NCI-H2029 treated with DMSO at 0.1 percent for 48 hours (cell line): ENCODE measurements around the gene KIAA0753.
A peak's percentile ranks its signal among the peaks of the same experiment; 100 is the strongest.

Experiments used
- DNase-seq: peaks from one replicate; lab custom pipeline; 2025; lab: John Stamatoyannopoulos, UW

KIAA0753 gene

DNA sequence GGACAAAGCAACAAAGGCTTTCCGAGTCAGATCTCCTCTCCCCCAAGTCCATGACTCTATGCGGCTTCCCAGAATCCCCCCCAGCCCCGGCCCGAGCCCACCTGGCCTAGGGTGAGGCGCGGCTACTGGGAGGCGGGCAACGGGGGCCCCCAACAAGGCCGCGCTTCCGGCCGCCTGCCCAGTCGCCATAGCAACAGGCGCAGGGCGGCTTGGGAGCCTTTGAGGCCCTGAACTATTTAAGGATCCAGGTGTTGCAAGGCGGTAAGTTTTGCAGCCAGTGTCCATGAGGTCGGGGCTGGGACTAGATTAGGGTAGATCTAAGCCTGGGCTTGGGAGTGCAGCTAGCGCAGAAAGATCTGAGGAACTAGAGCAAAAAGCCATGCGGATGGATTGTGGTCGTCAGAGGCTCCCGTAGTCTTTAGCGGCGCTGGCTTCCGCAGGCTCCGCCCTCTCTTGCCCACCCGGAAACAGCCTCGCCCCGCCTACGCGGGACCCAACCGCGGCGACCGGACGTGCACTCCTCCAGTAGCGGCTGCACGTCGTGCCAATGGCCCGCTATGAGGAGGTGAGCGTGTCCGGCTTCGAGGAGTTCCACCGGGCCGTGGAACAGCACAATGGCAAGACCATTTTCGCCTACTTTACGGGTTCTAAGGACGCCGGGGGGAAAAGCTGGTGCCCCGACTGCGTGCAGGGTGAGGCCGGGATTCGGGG lies at the start of gene KIAA0753, which contains the start of gene TXNDC17:
KIAA0753 (minus strand) TSS at position 176 of the 711 bp plus-strand sequence. CDS start 5,608 bp downstream, outside the sequence.
TXNDC17 (plus strand) TSS at position 525 of the 711 bp plus-strand sequence; CDS start at position 548, 23 bp downstream.
- peak; percentile 20 for DNase-seq

DNA sequence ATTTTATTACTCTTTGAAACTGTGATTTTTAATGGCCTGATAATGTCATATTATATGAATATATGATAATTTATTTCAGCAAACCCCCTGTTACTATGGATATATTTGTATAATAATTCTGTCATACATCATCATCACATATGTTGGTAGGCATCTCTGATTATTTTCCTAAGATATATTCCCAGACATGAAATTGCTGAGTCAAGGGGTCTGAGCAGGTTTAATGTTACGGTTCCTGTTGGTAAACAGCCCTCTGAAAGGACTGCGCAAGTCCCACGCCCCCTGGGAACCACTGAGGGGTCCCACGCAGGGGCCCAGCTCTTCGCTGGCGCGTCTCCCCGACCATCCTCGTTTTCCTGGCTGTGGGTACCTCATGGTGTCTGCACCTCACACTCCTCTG lies 48.4 kb upstream of the KIAA0753 start:
- no peak for DNase-seq

DNA sequence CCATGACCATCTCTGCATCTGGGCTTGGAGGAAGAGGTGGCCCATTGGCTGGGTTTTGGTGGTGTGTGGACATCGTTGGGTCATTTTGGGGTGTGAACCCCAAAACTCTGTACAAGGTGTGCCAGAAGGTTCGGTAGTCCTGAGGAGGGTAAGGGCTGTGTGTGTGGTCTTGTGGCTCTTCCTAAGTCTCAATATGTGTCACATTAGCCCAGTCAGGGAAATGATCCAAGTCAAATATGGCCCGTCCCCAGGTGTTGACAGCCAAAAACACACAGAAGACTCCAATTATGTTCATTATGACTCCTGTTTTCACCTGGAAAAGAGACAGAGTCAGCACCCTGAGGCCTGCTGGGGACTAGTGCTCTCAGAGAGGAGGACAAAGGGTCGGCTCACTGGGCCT lies 45.5 kb upstream of the KIAA0753 start:
- DNase-seq: no peak

DNA sequence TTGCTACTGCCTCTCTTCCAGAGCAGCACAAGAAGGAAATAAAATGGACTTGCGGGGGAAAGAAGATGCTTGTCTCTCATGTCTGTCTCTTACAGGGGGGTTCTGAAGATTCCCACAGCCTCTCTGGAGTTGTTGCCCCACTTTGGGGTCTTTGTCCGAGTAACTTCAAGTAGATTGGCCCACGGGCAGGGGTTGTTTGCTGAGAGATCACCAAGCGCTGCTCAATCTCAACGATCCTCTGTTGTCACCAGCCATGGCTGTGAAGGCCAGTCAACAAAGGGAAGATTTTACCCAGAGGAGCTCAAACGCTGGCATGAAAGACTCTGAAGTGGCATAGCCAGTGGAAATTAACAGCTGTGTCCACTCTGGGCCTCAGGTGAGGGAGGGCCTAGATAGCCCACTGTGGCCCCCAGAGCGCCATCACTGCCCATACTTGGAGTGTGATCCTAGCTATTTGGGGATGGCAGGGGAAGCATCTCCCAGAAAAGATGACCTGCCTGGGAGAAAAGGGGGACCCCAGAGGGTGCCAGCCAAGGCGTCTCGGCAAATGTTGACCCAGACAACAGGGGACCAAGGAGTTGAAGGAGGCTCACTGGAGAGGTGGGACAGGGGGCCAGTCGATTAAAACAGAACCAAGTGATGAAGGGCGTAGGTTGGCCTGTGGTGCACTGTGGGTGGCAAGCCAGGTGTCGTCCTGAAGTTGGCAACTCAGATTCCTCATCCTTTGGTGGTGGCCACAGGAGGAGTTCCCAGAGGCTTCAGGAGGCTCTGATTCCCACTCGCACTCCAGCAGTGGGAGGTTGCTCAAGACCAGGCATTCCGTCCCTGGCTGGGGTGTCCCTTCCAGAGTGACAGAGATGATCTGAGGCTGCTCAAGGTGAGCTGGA lies 44.6 kb upstream of the KIAA0753 start:
- no peak for DNase-seq

DNA sequence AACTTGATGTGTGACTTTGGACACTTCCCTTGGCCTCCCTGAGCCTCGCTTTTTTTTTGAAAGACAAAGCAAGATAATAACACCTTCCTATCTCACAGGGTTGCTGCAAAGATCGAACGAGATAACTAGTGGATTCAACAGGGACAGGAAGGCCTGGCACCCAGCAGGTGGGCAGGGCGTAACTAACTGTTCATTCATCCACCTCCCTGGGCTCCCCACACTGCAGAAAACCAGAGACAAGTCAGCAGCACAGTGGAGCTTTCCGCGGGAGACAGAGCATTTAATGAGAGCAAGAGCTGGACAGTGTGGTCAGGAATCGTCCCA lies 43.9 kb upstream of the KIAA0753 start:
- no peak for DNase-seq

DNA sequence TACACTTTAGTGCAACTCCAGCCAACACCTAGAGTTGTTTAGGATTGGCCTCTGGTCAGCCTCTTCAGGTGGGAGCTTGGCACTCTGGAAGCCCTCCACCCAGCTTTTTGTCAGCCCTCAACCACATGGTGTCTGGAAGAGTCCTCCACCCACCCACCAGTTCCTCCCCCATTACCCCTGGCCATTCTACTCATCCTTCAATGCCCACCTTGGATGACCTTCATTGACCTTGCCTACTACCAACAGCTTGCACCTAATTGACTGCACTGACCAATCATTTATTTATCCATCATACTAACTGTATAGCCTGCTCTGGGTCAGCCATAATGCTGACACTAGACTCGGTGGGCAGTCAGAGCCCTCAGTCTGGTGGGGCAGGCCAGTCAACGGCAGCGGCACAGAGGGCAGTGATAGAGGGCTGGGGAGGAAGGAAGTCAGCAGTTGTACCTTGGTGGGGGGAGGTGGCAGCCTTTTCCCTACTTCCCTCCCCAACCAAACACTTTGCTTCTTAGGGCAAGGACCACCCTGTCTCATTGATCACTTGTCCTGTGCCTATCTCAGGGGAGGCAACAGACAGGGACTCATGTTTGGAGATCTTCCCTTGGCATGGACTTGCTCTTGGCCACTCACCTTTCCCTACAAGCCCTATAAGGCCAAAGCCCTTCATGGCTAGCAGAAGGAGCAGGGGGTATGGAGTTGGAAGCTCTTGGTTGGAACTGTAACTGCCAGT lies 43.4 kb upstream of the KIAA0753 start:
- DNase-seq: no peak

DNA sequence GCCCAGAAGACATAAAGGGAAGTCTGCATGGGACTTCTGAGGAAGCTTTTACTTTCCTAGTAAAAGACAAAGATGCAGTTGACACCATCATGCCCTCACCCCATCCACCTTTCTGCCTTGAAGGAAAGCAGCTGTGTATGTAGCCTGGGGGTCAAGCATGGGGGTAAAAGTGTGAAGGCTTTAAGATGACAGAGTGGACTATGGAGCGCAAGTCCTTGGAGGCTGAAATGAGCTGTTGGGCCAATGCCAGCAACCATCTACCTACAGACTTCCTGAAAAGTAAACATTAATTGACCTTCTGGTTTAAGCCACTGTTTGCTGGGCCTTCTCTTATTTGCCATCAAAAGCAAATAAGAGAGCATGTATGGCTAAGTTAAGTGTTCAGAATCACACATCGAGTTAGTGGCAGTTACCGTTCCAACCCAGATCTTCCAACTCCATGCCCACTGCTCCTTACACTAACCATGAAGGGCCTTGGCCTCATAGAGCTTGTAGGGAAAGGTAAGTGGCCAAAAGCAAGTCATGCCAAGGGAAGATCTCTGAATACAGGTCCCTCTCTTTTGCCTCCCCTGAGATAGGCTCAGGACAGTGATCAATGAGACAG lies 42.7 kb upstream of the KIAA0753 start:
- no peak for DNase-seq

DNA sequence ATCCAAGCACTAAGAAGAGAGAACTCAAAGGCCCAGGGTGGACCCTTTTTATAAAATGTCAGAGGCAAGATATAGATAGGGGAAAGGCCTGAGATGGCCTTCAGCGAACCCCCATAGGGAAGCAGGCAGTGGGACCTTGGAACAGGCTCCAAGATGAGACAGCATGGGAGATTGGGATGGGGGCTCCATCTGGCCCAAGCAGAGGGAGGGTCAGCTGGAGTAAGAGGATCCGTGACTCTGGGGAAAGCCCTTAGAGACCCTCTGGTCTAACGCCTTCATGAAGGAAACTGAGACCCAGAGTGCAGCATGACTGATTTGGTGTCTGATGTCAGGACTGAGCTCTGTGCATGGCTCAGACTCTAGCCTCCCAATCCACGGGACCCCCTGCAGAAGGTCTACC lies 41.8 kb upstream of the KIAA0753 start:
- no peak for DNase-seq

DNA sequence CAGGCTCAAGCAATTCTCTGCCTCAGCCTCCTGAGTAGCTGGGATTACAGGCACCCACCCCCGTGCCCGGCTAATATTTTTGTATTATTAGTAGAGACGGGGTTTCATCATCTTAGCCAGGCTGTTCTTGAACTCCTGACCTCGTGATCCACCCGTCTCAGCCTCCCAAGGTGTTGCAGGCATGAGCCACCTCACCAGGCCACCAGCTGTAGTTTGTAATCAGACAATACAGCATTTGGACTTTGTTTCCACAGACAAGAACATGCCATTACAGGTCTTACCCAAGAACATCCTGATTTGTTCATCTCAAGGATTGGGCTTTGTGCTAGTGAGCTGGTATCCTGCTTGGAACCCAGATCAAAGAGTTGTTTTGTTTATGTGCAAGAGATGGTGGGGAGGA lies 41.2 kb upstream of the KIAA0753 start:
- no peak for DNase-seq

DNA sequence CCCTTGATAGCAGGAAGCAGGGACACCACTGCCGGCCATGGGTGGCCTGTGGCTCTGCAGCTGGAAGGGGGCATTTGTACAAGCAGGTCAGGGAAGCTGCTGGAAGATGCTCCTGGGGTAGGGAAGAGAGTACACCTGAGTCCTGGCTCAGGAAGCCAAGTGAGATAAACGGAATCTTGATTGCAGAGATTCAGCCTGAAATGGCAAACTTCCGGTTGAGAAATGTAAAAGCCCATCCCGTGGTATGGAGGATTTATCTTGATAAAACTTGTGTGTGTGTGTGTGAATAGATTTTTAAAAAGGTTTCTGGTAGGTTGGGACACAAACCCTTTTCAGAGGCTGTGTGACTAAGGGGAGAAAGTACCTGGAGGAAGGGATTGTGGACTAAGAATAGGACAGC lies 40.7 kb upstream of the KIAA0753 start:
- no peak for DNase-seq

DNA sequence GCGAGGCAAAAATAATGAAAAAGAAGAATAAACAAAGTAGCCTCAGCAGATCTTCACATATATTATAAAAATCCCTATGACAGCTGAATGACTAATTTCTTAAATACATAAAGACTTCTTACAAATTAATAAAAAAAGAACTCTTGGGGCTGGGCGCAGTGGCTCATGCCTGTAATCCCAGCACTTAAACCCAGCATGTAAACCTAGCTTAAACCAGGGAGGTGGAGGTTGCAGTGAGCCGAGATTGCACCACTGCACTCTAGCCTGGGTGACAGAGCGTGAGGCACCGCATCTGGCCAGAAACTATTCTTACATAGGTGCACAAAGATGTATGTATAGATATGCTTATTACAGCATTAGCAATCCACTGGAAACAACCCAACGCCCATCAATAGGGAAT lies 38.7 kb upstream of the KIAA0753 start:
- no peak for DNase-seq

DNA sequence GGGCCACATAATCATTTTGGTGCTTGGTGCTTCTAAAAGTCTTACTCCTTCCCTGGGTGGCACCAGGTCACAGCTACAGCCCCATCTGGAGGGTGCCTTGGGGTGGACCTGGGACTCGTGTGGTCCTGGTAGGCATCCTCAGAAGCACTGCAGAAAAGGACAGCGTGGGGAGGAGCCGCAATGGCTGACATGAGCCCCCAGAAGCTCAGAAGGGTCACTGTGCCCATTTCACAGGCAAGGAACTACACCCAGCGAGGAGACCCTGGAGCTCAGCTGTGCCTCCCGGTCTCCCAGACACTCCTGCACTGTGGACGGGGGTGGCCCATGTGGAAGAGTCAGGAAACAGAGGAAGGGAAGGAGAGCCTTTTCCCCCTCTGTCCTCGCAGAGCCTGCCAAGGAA lies 37.4 kb upstream of the KIAA0753 start:
- no peak for DNase-seq

DNA sequence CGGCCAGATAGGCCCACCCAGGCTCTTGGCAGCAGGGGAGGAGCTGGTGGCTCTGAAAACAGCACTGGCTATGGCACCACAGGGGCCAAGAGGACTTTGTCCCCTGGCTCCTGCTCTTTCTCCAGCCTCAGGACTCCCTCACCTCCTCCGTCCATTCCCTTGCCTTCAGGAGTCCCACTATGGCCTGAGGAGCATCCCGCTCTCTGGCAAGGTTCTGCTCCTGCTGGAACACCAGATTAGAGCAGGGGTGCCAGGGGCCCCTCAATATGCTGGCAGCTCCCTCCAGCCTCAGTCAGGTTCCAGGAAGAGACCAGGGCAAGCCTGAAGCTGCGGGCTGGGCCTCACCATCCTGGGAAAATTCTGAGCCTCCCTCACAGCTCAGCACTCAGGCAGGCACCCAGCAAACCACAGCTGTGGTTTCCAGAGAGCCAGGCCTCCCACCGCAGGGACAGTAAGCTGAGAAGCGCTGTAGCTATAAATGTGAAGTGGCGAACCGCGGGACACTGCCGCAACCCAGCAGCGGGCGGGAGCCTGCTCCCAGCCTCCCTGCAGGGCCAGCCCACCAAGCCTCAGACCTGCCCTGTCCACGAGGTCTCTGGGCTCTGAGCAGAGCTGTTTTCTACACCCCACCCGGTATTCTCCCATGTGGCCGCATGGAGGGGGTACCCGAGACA lies 36.8 kb upstream of the KIAA0753 start:
- DNase-seq: no peak

DNA sequence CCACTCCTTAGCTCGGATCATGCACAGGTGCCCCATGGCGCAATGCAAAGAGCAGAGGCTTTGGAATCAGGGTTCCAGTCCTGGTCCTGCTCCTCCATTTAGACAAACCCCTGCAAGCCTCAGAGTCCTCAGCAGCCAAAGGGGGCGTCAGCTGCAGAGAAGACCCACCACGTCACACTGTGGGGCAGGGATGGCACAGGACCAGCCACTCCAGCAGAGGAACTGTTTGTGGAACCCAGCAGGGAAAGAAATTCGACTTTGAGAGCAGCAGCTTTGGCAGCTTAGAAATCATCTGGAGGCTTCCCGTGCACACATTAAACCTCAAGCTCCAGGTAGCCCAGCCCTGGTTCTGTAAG lies 36.3 kb upstream of the KIAA0753 start:
- no peak for DNase-seq

DNA sequence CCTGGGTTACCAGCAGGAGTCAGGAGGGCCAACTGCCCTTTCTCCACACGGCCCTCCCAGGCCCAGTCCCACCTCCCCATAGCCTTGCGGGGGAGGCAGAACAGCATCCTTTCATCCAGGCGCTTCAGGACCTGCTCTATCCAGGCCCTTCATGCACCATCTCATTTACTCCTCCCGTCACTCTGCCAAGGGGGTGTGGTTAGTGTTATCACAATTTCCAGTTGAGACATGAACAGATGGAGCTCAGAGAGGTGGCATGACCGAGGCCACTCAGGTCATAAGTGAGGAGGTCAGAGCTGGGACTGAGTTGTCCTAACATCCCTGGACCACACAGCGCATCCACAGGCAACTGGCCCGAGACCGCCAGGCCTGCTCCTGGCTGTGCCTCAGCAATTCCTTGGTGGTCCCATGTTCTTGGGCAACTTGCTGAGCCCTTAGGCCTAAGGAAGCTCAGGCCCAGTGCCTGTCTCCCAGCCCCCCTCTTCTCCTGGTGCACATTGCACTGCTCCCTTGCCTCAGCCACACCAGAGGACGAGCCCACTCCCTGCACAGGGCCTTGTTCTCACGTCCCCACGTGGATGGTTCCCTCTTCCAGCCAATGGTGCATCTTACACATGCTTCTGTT lies 34.8 kb upstream of the KIAA0753 start:
- DNase-seq: no peak

DNA sequence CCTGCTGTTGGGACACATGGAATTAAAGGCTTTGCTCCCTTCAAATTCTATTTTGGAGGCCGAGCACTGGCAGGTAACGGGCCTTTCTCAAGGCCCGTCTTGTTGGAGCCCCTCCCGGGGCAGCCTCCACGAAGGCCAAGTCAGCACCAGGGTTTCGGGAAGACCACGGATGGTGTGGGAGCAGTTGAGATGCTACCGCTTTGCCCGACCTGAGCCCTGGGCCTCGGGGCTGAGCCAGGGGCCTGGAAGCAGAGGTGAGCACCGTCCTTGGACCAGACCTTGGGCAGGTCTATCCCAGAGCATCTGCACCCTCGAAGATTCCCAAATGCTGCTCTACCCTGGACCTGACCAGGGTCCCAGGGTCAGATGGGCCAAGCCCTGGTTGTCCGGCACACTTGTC lies 34.1 kb upstream of the KIAA0753 start:
- no peak for DNase-seq

DNA sequence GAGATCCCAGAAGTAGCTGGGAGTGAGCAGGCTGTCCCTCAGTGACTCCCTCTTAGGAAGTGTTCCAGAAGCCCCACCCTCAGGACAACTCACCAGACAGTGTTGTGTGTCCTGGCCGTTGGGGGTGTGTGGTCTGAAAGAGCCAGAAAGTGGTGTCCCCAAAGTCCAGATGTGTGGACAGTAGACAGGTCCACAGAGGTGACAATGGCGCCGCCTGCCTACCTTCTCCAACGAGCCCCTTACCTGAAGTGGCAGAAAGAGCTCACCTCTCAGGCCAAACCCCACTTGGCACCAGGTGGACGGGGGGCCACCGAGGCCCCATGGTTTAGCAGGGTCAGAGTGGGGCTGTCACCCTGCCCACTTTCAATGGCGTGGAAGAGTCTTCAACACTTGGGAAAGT lies 30.9 kb upstream of the KIAA0753 start:
- DNase-seq: no peak

DNA sequence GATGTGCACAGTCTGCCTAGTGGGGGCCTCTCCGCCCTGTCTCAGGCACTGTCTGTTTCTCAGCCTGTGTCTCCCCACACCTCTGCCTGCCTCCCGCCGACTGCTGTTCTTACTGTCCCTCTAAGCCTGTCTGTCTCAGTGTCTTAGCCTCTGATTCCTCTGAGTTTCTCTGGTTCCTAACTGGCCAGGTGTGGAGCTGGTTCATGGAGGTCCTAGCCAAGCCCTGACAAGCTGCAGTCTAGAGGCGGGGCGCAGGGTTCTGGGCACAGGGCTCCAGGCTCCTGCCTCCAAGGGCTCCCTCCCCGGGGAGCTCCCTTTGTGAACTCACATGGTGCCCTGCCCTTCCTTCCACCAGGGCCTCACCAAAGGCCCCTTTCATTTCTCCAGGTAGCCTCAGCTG lies 30.5 kb upstream of the KIAA0753 start:
- DNase-seq: no peak

DNA sequence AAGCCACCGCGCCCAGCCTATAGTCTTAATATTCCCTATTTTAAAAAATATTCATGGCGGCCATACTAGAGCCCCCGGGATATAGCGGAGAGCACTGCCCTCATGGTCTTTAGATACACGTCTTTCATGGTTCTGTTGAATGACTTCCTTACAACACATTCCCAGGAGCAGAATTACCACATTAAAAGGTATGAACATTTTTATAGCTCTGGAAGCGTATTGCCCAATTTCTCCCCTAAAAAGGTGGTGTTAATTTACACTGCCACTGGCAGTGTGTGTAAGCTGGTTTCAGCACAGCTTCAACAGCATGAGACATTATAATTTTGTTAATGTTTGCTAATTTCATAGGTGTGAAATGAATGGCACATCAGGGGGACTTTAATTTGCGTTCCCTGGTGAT lies 30.1 kb upstream of the KIAA0753 start:
- no peak for DNase-seq

DNA sequence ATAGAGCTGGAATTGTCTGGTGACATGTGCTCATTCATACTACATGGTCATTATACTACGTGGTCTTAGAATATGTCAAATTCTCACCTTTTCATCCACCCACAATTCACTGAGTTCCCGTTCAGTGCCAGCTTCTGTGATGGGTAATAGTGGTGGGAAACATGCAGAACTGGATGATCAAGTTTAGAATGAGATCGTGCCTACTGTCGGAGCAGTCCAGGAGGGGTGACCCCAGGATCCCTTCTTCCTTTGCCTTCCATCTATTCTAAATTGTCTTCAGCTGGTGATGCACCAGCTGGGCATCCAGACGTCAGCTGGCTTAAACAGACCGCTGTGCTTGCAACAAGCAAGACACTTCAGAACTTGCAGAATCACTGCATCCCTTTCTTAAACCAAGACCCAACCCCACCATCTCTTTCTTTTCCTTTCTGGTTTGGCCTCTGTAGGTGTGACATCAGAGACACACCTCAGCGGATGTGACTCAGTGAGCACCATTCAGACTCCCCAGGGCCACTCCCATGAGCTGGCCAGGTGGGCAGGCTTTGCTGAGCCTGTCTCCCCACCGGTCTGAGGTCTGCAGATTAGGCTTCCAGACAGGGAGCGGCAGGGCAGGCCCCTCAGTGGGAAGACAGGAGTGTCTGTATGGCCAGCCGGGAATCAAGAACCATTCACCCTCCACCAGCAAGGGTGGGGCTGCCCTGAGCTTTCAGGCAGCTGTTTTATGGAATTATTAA lies 29.1 kb upstream of the KIAA0753 start:
- no peak for DNase-seq
